GM18508 (cell line): ENCODE measurements around the gene VENTX.

Source experiments
- ATAC-seq: cut with Tn5 transposase; IDR thresholded peaks from one replicate; pipeline ENCODE4 v1.9.1; 2021; ENCODE audit warnings: moderate number of reproducible peaks; ENCODE audit not compliant: insufficient read depth, unreplicated experiment

VENTX gene, protein sequence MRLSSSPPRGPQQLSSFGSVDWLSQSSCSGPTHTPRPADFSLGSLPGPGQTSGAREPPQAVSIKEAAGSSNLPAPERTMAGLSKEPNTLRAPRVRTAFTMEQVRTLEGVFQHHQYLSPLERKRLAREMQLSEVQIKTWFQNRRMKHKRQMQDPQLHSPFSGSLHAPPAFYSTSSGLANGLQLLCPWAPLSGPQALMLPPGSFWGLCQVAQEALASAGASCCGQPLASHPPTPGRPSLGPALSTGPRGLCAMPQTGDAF

DNA sequence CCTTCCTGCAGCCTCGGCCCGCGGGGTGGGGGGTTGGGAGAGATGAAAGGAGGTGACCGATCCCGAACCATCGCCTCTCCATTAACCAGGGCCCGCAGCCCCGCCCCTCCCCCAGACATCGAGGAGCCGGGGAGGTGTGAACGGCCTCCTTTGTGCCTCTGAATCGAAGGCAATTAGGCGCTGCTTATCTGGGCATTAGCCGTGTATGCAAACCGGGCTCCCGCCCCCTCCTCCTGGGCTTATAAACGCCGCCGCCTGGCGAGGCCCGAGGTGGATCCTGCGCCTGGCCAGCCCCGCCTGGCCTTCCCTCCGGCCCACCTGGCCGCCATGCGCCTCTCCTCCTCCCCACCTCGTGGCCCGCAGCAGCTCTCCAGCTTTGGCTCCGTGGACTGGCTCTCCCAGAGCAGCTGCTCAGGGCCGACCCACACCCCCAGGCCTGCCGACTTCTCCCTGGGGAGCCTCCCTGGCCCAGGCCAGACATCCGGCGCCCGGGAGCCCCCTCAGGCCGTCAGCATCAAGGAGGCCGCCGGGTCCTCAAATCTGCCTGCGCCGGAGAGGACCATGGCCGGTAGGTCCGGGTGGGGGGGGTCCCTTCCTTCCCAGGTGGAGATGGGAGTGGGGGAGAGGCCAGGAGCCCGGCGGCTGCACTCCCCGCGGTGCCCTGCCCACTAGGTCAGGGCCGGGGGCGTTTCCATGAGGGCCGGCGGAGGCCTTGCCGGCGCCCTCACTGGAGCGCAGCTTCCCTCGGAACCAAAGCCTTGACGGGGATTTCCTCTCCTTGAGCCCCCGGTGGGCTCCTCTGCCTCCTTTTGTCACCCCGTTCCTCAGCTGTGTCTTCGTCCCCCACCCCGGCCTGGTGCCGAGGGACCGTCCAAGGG, at the start of gene VENTX:
VENTX (plus strand) TSS at position 268 of the 878 bp plus-strand sequence; CDS start at position 328, 60 bp downstream.
- ATAC-seq: no peak

DNA sequence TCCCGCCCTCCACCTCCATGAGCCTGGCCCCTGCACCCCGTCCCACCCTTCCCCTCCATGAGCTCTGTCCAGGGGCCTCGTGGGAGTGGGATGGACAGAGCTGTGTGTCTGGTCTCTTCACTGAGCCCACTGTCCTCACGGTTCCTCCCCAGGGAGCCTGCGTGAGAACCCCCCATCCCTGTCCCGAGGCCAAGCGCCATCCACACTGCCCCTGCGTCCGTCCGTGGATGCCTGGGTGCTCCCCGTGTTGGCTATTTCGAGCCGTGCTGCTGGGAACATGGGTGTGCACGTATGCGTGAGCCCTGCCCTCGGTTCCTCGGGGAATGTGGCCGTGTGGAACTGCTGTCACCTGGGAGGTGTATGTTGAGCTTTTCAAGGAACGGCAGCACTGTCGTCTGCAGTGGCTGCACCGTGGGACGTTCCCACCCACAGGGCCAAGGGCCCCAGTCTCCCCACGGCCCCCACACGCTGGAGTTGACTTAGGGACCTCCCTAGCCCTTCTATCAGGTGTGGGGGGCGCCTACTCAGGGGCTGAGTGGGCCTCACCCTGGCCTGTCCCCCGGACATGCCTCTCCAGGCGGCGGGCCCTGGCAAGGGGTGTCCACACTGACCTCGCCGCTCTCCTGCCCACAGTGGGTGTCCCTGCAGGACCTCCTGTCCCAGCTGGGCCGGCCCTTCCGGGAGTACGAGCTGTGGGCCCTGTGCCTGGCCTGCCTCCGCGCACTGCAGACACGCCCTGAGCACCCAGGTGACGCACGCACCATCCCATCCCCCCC, 49.6 kb upstream of the VENTX start:
- ATAC-seq: no peak

DNA sequence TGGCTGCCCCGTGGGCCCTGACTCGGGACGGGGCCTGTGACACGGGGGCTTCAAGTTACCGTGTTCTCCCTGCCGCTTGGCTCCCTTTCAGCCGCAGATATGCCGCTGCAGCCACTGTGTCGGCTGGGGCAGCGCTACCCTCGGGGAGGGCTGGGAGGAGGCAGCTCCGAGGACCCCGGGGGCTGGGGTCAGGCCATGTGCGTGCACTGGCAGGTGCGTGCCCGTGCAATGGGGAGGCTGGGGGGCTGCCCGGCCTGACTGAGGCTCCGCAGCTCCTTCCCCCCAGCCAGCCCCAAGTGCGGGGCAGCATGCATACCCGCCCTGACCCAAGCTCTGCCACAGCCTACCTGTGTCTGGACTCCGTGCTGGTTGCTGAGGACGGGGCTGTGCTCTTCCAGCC, 48.4 kb upstream of the VENTX start:
- no peak for ATAC-seq

DNA sequence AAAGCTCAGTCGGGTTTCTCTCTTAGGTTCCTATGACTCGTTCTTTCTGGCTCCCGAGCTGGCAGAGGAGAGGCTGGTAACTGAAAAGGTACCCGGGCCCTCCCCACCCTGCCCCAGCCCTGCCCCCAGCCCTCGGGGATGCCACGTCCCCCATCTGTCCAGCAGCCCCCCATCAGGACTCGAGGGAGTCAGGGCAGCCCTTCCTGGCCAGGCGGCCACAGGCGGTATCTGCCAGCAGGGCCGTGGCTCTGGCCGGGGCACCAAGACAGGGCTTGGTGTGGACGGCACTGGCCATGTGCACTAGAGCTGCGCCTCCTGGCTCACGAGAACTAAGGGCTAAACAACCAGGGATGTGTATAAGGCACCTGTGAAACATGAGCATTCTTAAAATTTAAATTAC, 47.9 kb upstream of the VENTX start:
- no peak for ATAC-seq

DNA sequence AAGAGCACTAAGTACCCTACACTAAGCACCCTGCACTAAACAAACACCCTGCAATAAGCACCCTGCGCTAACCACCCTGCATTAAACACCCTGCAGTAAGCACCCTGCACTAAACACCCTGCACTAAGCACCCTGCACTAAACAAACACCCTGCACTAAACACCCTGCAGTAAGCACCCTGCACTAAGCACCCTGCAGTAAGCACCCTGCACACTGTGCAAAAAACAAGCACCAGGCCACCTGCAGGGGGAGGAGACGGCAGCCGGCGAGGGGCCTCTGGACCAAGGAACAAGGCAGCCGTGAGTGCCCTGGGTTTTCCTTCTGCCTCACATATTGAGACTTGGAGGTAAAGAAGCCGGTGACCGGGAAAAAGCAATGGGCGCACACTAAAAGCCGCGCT, 47.4 kb upstream of the VENTX start:
- ATAC-seq: no peak

DNA sequence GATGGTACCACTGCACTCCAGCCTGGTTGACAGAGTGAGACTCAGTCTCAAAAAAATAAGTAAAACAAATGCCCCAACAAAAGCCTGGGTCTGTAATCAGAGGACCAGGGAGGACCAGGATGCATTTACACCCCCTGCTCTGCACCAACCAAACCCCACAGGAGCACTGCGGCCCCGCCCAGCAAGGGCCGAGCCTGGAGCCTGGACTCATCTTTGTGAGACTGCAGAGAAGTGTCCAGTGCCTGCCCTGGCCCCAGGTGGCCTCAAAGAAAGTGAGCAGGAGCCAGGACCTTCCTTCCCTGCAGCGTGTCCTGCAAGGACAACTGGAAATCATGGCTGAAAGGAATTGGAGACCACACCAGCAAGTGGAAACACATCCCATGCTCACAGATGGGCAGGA, 46.0 kb upstream of the VENTX start:
- no peak for ATAC-seq

DNA sequence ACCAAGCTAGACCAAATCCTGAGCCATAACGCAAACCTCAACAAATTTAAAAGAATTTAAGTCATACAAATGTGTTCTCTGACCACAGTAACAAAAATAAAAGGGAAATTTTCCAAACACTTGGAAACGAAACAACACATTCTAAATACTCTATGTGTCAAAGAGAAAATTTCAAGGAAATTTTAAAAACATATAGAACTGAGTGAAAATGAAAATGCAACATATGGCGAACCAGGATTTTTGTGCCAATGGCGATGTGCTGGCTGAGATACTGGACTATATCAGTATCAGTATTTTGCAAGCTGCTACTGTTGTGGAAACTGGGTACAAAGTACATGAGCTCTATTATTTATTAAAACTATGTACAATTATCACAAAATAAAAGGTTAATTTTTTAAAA, 43.5 kb upstream of the VENTX start:
- no peak for ATAC-seq

DNA sequence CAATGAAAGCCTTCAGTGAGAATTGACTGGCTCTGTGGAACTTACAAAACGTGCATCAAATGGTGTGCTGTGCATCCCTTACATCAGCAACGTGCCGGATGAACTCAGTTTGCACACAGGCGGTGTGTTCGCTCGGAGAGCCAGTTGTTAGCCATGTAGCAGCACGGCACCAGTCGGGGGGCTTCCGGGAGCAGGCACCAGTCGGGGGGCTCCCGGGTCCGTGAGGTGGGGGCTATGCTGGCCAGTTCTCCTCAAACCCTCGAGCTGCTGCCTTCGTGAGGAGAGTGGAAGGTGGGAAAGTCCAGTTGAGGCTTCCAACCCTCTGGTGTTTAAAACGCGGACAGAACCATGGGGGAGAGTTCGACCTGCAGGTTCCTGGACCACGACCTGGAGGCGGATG, 42.6 kb upstream of the VENTX start:
- ATAC-seq: no peak

DNA sequence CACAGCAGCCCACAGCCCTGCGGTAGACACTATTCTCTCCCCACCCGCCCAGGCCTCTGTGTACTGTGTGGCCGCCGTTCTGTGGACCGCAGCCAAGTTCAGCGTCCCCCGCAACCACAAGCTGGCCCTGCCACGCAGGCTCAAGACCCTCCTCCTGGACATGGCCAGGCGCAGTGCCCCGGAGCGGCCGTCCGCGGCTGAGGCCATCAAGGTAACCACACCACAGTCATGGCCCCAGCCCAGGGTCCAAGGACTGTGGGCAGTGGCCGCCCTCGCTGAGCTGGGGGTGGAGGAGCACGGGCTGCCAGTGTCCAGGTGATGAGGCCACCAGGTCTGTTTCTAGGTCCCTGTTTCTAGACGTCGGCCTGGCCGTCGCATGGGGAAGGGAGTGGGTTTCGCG, 42.0 kb upstream of the VENTX start:
- ATAC-seq: no peak

DNA sequence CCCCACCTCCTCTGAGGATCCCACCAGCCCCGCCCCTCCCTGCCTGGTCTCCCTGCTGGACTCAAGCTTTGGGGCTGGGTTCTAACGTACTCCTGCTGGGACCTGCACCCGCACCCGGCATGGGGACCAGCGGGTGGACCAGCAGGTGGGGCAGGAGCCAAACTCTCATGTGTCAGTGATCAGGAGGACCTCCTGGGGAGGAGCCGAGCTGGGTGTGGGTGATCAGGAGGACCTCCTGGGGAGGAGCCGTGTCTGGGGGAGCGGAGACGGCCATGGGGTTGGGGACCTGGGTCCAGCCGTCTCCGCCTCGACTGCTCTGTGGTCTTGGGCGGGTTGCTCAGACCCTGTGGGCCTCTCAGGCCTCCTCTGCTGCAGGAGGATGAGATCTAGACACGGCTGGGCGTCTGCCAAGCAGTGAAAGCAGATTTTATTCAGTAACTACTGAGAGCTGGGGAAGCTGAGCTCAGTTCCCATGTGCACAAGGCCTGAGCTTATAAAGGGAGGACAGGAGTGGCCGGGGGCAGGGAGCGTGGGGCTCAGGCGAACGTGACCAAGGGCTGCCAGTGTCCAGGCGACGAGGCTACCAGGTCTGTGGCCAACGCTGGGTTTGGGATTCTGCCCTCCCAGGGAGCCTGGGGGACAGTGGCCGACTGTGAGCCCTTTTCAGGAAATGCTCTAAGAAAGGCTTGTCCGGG, 41.3 kb upstream of the VENTX start:
- no peak for ATAC-seq

DNA sequence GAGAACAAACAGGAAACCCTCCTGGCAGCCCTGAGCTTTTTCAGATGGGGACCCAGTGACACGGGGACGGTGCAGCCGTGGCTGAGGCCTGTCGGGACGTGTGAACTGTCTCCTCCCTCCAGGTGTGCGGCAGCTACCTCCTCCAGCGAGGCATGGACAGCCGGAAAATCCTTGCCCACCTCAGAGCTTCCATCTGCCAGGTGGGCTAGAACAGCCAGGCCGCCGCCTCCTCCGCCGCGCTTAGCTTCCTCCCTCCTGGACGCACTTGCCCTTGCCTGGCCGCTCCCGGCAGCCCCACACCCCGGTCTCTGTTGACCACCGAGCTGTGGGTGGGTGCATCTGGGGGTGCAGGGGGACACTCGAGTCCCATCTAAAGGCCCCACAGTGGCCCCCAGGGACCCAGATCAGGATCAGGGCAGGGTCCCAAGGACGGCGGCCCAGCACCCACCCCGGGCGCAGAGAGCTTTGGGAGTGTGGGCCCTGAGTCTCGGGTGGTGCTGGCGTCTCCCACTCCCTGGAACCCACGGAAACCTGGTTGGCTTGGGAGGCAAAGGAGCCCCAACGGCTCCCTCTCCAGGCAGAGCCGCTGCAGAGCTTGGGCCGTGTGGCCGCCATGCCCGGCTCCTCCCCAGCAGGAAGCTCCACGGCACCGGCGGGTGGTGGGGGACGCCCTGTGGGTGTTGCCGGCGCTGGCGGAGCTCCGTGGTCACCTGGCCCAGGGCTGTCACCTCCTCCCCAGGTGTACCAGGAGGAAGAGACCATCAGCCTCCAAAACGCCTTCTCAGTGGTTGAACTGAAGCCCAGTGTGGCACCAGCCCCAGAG, 40.5 kb upstream of the VENTX start:
- no peak for ATAC-seq

DNA sequence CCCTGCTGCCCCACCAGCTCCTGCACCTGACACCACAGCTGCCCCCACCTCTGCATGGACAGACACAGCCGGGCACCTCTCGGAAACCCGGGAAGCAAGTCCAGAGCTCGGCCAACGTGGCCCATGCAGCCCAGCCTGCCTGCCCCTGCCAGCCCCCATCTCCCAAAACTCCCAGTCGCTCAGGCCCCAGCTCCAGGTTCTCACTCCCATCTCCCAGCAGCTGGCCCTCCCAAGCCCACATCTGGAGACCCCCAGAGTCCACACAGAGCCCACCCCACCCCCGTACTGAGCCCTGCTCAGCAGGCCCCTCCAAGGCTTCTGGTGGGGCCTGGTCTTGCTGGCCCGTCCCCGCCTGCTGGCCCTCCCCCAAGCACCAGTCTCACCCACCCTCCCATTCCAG, 39.9 kb upstream of the VENTX start:
- no peak for ATAC-seq

DNA sequence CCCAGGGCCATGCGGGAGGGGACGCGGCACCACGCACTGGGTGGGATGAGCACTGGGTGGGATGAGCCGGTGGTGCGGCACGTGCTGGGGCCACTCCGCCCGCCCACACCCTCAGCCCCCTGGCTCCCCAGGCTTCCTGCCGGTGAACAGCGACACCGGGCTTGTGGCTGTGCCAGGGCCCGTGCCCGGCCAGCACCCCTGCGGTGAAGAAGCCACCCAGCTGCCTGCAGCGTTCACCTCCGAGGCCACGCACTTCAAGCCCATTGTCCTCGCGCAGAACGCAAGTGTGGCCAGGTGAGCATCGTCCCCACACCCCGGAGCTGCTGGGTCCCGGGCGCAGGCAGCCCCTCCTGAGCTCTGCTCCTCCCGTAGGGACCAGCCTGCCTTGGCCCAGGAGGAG, 39.4 kb upstream of the VENTX start:
- no peak for ATAC-seq

DNA sequence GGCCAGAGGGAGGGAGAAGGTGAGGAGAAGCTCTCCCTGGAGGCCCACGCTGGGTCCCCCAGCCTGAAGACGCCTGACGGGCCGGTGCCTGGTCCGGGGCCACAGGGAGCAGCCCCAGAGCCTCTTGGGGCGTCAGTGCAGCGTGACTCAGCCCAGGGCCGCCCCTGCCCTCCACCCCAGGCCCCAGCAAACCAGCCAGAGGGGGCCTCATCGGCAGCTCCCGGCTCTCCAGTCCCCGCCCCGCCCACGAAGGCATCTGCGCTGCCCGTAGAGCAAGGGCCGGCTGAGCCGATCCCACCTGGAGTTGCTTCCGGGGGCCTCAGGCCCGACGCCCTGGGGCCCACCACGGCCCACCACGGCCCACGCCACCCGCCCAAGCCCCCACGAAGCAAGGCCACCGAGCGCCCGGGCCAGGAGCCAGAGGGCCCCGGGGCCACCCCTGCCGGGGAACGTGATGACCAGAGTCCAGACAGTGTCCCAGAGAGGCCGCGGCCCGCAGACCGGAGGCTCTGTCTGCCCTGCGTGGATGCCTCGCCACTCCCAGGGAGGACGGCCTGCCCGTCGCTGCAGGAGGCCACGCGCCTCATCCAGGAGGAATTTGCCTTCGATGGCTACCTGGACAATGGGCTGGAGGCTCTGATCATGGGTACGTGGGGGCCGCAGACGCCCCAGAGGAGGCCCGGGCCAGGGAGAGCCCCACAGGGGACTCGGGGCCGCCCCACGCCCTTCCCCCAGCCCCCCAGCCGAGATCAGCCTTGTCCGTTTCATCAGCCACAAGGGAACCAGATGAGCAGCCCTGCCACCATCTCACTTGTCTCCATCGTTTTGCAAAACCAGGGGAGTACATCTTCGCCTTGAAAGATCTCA, 38.8 kb upstream of the VENTX start:
- ATAC-seq: no peak

DNA sequence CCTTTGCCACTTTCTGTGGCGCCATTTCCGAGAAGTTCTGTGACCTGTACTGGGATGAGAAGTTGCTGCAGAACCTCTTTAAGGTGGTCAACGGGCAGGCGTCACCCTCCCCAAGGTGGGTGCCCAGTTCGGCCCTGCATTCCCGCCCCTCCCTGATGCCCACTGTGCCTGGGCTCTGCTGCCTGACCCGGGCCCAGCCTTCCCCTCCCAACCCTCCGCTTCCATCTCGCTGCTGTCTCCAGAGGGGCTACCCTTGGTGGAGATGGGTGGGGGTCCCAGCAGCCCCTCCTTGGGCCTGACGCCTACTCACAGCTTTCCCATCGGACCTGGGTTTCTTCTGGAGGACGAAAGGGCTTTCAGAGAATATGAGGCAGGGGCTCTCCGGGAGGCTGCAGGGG, 38.2 kb upstream of the VENTX start:
- no peak for ATAC-seq

DNA sequence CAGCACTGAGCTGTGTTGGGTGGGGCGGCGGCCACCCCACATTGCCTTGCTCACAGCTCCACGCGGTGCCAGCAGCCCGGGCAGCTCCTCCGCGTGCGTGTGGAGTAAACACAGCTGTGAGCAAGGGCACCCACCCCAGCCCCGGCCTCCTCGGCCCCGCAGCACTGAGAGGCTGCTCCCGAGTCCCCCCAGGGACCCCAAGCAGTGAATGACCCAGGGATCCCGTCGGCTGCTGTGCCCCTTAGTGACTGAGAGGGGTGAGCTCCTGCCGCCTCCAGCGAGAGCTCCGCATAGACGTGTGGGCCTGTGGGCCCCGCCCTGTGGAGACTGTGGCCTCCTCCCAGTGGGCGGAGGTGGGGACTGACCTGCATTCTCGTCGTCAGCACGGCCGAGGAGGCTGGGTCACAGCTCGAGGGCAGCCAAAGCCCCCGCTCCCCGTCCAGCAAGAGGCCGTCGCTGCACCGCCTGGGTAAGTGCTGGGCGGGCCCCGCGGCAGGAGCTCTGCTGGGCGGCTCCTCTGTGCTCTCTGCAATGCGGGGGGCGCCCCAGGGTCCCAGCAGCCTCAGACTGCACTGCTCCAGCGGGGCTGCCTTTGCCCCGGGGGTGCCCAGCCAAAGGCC, 37.6 kb upstream of the VENTX start:
- no peak for ATAC-seq

DNA sequence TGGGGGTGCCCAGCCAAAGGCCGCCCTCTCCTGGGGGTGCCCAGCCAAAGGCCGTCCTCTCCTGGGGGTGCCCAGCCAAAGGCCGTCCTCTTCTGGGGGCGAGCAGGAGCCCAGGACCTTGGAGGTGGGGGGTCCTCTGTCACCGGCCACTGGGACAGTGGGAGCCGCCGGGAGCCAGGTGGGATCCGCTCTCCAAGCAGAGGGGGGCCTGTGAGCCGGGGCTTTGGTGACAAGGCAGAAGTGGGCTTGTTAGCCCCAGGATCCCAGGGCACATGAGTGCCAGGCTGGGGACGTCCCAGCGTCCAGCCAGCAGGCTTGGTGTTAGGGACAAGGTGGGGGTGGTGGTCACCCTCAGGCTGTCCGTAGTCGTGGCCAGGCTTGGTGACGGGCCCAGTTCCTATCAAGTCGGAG, 37.0 kb upstream of the VENTX start:
- no peak for ATAC-seq
